ENCODE measurements around the gene CBR3.
"Not testable (repeated sequence)": the region's sequence is repeated elsewhere in the genome, so short reads cannot be mapped to it uniquely, and the experiment has no call there.

CBR3 gene

GRCh38 chr21:36141513-36141925 is 6.6 kb downstream of the CBR3 start:
- no peak overlapping the region for H3K4me2 ChIP-seq (ENCODE audit: low read length)
- no peaks in the 10 kb centered on the region for H3K27me3 ChIP-seq (ENCODE audit: control insufficient read depth, insufficient read depth, low read length)
- TF ChIP-seq, protein P1, sequence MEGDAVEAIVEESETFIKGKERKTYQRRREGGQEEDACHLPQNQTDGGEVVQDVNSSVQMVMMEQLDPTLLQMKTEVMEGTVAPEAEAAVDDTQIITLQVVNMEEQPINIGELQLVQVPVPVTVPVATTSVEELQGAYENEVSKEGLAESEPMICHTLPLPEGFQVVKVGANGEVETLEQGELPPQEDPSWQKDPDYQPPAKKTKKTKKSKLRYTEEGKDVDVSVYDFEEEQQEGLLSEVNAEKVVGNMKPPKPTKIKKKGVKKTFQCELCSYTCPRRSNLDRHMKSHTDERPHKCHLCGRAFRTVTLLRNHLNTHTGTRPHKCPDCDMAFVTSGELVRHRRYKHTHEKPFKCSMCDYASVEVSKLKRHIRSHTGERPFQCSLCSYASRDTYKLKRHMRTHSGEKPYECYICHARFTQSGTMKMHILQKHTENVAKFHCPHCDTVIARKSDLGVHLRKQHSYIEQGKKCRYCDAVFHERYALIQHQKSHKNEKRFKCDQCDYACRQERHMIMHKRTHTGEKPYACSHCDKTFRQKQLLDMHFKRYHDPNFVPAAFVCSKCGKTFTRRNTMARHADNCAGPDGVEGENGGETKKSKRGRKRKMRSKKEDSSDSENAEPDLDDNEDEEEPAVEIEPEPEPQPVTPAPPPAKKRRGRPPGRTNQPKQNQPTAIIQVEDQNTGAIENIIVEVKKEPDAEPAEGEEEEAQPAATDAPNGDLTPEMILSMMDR (IDR thresholded peaks at IDR 0.05) = peak; percentile 70
- no peaks in the 10 kb centered on the region for H3K79me2 ChIP-seq
- no peaks in the 10 kb centered on the region for H3K36me3 ChIP-seq (ENCODE audit: control insufficient read depth, insufficient read depth, low read length)
- no peak overlapping the region for H3K4me3 ChIP-seq (ENCODE audit: low read depth, low read length)
- no peak overlapping the region for H3K9ac ChIP-seq
- H3K4me1 ChIP-seq = no peaks in the 10 kb centered on the region
- no peaks in the 10 kb centered on the region for H3K9me3 ChIP-seq (ENCODE audit: control insufficient read depth, low read length)
- H2AFZ ChIP-seq = no peak overlapping the region
- peak overlapping the region; percentile 27 for H3K27ac ChIP-seq

- H3K4me2 ChIP-seq (ENCODE audit: low read length); H3K4me3 ChIP-seq (ENCODE audit: low read depth, low read length); H3K79me2 ChIP-seq; H3K27ac ChIP-seq; H3K36me3 ChIP-seq (ENCODE audit: control insufficient read depth, insufficient read depth, low read length); H2AFZ ChIP-seq; H3K9ac ChIP-seq; H3K27me3 ChIP-seq (ENCODE audit: control insufficient read depth, insufficient read depth, low read length); H3K4me1 ChIP-seq; H3K9me3 ChIP-seq (ENCODE audit: control insufficient read depth, low read length): not testable (repeated sequence)
These were observed 9.4 kb downstream of the CBR3 start for GRCh38 chr21:36144233-36144632.

DNA sequence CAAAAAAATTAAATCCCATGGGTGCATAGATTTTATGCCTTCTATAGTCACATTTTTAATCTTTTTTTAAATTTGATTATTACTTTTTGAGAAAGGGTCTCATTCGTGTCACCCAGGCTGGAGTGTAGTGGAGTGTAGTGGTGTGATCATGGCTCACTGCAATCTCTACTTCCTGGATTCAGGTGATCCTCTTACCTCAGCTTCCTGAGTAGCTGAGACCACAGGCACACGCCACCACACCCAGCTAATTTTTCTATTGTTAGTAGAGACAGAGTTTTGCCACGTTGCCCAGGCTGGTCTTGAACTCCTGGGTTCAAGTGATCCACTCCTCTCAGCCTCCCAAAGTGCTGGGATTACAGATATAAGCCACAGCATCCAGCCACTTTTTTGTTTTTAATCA is 10.4 kb downstream of the CBR3 start:
- Histone ChIP-seq H3K27me3 (ENCODE audit: control insufficient read depth, insufficient read depth, low read length) (no peaks in the 10 kb centered on the region), H3K4me3 (ENCODE audit: low read depth, low read length) (no peak overlapping the region)
- TF ChIP-seq, protein P1 (IDR thresholded peaks at IDR 0.05) = no peak

GRCh38 chr21:36147911-36148310 is 13.0 kb downstream of the CBR3 start:
- no peak overlapping the region for H3K4me2 ChIP-seq (ENCODE audit: low read length)
- H2AFZ ChIP-seq = no peak overlapping the region
- H3K4me3 ChIP-seq (ENCODE audit: low read depth, low read length) = no peak overlapping the region
- H3K27ac ChIP-seq = no peak overlapping the region
- H3K9me3 ChIP-seq (ENCODE audit: control insufficient read depth, low read length) = no peaks in the 10 kb centered on the region
- H3K9ac ChIP-seq = no peak overlapping the region
- H3K79me2 ChIP-seq = no peaks in the 10 kb centered on the region
- peaks cover 3% of the 10 kb centered on the region for H3K4me1 ChIP-seq
- H3K36me3 ChIP-seq (ENCODE audit: control insufficient read depth, insufficient read depth, low read length) = no peaks in the 10 kb centered on the region
- TF ChIP-seq, protein P1 (IDR thresholded peaks at IDR 0.05) = no peak
- no peaks in the 10 kb centered on the region for H3K27me3 ChIP-seq (ENCODE audit: control insufficient read depth, insufficient read depth, low read length)

More for the DNA sequence above, 10.4 kb downstream of the CBR3 start:
- Histone ChIP-seq H3K9ac (no peak overlapping the region), H3K9me3 (ENCODE audit: control insufficient read depth, low read length) (no peaks in the 10 kb centered on the region), H2AFZ (no peak overlapping the region), H3K4me2 (ENCODE audit: low read length) (no peak overlapping the region), H3K4me1 (no peaks in the 10 kb centered on the region), H3K27ac (no peak overlapping the region), H3K36me3 (ENCODE audit: control insufficient read depth, insufficient read depth, low read length) (no peaks in the 10 kb centered on the region), H3K79me2 (no peaks in the 10 kb centered on the region)

DNA sequence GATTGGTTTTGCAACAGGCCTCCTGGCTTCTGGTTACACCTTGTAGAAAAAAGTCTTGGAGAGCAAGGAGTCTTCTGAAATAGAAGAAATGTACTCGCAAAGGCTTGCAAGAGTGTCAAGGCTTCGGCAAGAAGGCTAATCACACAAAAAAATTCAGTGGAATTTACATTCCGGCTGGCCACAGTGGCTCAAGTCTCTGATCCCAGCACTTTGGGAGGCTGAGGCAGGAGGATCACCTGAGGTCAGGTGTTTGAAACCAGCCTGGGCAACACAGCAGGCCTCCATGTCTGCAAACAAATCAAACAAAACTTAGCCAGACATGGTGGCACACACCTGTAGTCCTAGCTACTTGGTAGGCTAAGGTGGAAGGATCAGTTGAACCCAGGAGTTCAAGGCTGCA is 14.0 kb downstream of the CBR3 start:
- TF ChIP-seq, protein P1 (IDR thresholded peaks at IDR 0.05) = no peak

More for the DNA sequence above, 14.0 kb downstream of the CBR3 start:
- Histone ChIP-seq H3K27me3 (ENCODE audit: control insufficient read depth, insufficient read depth, low read length) (no peaks in the 10 kb centered on the region), H3K4me3 (ENCODE audit: low read depth, low read length) (no peak overlapping the region), H3K4me1 (peaks cover 3% of the 10 kb centered on the region), H3K27ac (no peak overlapping the region), H3K4me2 (ENCODE audit: low read length) (no peak overlapping the region), H3K9ac (no peak overlapping the region), H2AFZ (no peak overlapping the region), H3K79me2 (no peaks in the 10 kb centered on the region), H3K9me3 (ENCODE audit: control insufficient read depth, low read length) (no peaks in the 10 kb centered on the region), H3K36me3 (ENCODE audit: control insufficient read depth, insufficient read depth, low read length) (no peaks in the 10 kb centered on the region)
